ENCODE results near the gene ST3GAL4. TPM values are rescaled to one million over a fixed set of nuclear protein-coding genes. Genes with fewer than 3 reads are reported as not detected.

The ST3GAL4 gene
- total RNA-seq, 1 donor from 2014 or later = 39.2 TPM

DNA sequence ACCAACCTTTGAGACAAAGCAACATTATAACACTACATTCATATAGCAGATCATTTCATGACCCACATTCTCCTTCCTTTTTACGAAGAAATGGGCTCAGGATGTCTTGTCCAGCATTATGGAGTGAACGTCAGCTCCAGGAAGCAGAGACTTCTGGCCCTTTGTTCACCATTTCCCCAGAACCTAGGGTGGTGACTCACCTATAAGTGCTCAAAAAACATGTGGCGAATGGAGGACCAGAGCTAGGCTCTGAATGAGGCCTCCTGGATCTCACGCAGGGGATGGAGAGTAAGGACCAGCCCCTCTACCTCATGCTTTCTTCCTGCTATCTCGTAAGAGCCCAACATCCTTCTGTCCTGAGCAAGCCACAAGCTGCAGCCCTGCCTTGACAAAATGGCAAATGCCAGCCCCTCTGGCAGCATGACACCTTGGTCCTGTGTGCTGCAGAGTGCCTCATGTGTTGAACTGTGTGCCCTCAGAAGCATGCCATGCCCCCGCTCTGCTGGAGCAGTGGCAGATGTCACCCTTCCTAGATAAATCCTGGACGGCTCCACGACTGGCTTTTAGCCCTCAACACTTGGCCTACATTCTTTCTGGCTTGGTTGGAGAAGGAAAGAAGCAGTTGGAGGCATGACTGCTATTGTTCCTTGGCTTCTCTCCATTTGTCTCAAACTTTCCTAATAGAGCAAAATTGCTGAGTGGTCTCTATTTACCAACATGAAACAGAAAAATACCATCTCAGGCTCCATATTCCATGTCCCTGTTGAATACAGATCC is 6.5 kb upstream of the ST3GAL4 start:
- Histone ChIP-seq H3K27ac (peak overlapping the region; percentile 42), H3K9me3 (no peaks in the 10 kb centered on the region), H3K36me3 (no peaks in the 10 kb centered on the region), H3K4me1 (peaks cover 59% of the 10 kb centered on the region), H3K4me3 (no peak overlapping the region), H3K27me3 (no peaks in the 10 kb centered on the region)
- DNase-seq (no peak), ATAC-seq (no peak)
- no peak for TF ChIP-seq CTCF (IDR thresholded peaks at IDR 0.05)
- intact Hi-C loops (cut with DNase I) = no loop called here

DNA sequence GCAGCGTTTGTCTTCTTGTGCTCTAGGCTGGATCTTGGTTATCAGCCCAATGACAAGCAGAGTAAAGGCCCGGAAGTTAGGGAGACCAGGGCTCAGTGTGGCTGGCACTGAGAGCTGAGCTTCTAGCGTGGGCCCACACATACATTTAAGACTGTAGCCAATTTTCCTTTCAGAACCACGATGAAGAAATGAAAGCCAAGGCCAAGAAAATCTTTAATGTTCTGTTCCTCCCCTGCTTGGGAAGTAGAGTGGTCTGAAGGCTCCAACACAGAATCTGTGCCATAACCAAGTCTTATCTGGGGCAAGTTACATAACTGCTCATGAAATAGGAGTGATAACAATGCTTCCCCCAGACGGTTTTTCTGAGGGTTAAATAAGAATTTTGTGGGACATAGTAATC is 4.7 kb upstream of the ST3GAL4 start:
- intact Hi-C loops (cut with DNase I) = no loop called here
- H3K36me3 ChIP-seq = no peaks in the 10 kb centered on the region
- no peak overlapping the region for H3K4me3 ChIP-seq
- ATAC-seq = no peak
- H3K4me1 ChIP-seq = peaks cover 68% of the 10 kb centered on the region
- peak overlapping the region; percentile 58 for H3K27ac ChIP-seq
- no peaks in the 10 kb centered on the region for H3K27me3 ChIP-seq
- no peak for TF ChIP-seq CTCF (IDR thresholded peaks at IDR 0.05)
- no peaks in the 10 kb centered on the region for H3K9me3 ChIP-seq
- no peak for DNase-seq

DNA sequence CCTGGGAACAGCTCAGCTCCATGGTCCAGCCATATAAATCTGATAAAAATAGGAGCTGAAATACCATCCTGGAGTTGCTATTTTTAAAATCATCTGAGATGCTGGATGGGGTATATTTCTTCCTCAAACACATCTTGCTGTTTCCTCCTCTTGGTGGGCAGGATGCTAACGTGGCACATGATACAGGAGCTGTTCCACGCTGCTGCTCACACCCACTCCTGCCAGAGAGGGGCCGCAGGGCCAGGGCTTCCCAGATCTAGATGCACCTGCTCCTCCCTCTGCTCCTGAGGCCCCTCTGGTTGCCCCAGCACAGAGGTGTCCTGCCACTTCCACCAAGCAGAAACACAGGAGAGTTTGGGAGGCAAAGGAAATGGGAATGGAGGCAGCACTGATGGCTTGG is 3.3 kb upstream of the ST3GAL4 start:
- H3K4me3 ChIP-seq = no peak overlapping the region
- no peaks in the 10 kb centered on the region for H3K27me3 ChIP-seq
- TF ChIP-seq CTCF (IDR thresholded peaks at IDR 0.05) = no peak
- H3K27ac ChIP-seq = peak overlapping the region; percentile 58
- ATAC-seq (no peak), DNase-seq (no peak)
- intact Hi-C loops (cut with DNase I) = no loop called here
- no peaks in the 10 kb centered on the region for H3K36me3 ChIP-seq
- H3K9me3 ChIP-seq = no peaks in the 10 kb centered on the region
- peaks cover 58% of the 10 kb centered on the region for H3K4me1 ChIP-seq

DNA sequence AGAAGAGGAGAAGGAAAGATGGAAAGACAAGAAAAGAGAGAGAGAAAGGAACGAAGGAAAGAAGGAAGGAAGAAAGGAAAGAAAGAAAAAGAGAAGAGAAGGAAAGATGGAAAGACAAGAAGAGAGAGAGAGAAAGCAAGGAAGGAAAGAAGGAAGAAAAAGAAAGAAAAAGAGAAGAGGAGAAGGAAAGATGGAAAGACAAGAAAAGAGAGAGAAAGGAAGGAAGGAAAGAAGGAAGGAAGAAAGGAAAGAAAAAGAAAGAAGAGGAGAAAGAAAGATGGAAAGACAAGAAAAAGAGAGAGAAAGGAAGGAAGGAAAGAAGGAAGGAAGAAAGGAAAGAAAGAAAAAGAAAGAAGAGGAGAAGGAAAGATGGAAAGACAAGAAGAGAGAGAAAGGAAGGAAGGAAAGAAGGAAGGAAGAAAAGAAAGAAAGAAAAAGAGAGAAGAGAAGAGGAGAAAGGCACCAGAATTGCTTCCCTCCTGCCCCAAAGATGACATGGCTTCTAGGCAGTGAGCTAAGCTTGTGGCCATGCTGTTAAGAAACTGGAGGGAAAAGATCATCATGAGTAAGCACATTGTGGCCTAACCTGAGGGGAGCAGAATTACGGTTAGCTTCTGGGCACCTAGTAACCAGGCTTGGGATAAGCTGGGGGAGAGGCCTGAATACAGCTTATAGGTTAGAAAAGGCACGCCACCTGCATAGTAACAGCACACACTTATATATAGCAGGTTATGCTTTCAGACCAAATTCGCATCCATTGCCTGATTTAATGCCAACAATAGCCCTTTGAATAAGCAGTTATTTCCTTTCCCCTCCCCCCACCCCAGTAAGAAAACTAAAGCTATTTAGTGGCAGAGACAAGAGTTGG is 2.3 kb upstream of the ST3GAL4 start:
- no peak overlapping the region for H3K4me3 ChIP-seq
- ATAC-seq = no peak
- H3K27me3 ChIP-seq = no peaks in the 10 kb centered on the region
- peaks cover 63% of the 10 kb centered on the region for H3K4me1 ChIP-seq
- intact Hi-C loops (cut with DNase I) = no loop called here
- H3K27ac ChIP-seq = peak overlapping the region; percentile 17
- H3K9me3 ChIP-seq = no peaks in the 10 kb centered on the region
- H3K36me3 ChIP-seq = no peaks in the 10 kb centered on the region
- TF ChIP-seq CTCF (IDR thresholded peaks at IDR 0.05) = no peak
- DNase-seq = no peak

GRCh38 chr11:126354631-126355323 is 709 bp upstream of the ST3GAL4 start:
- H3K36me3 ChIP-seq = no peaks in the 10 kb centered on the region
- H3K4me3 ChIP-seq = peak overlapping the region; percentile 75
- peak overlapping the region; percentile 83 for H3K27ac ChIP-seq
- DNase-seq (peak; percentile 38), ATAC-seq (no peak)
- H3K27me3 ChIP-seq = no peaks in the 10 kb centered on the region
- no peak for TF ChIP-seq CTCF (IDR thresholded peaks at IDR 0.05)
- no peaks in the 10 kb centered on the region for H3K9me3 ChIP-seq
- intact Hi-C loops (cut with DNase I) = no loop called here
- peaks cover 57% of the 10 kb centered on the region for H3K4me1 ChIP-seq

All from upper lobe of right lung (tissue), 1 donor.